ENCODE data around the gene SMARCAL1. TPM values are rescaled to one million over a fixed set of nuclear protein-coding genes. Genes with fewer than 3 reads are reported as not detected.

SMARCAL1 gene
- total and polyA plus RNA-seq, 9 of the 15 experiments (the other 6 are each of a cell fraction or from before 2014, with no cell fraction given): 8.2 to 27.9 (median 12.4) TPM

DNA sequence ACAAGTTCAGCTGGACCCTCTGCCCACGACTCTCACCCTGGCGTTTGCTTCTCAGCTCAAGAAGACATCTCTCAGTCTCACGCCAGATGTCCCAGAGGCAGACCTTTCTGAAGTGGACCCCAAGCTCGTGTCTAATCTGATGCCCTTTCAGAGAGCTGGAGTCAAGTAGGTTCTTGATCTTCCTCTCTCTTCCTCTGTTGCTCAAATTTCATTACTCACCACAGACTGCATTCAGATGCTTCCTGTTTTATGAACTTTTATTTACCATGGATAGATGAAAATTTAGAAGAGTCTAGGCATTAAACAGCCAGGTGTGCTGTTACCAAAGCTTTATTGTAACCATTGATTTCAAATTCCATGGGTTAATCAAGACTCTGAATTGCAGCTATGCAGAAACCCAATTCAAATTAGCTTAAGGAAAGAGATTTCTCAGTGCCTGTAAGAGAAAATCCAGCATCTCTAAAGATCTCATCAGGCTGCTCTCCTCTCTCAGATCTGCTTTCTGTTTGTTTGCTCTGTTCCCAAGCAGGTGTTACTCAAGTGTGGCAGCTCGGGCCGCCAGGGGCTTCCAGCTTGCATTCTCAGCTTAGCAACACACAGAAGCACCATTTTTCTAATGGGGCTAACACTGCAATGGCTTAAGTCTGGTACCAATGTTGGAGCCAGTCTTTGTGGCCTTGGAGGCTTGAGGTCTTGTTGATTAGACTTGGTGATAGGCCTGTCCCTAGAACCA, 16.5 kb downstream of the SMARCAL1 start (continued):
- TF ChIP-seq, protein P1, sequence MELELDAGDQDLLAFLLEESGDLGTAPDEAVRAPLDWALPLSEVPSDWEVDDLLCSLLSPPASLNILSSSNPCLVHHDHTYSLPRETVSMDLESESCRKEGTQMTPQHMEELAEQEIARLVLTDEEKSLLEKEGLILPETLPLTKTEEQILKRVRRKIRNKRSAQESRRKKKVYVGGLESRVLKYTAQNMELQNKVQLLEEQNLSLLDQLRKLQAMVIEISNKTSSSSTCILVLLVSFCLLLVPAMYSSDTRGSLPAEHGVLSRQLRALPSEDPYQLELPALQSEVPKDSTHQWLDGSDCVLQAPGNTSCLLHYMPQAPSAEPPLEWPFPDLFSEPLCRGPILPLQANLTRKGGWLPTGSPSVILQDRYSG (tag; conservative IDR thresholded peaks at IDR 0.05; ENCODE audit: low read depth): no peak
- TF ChIP-seq ZNF253 (CRISPR knock-in tag; conservative IDR thresholded peaks at IDR 0.05): no peak

DNA sequence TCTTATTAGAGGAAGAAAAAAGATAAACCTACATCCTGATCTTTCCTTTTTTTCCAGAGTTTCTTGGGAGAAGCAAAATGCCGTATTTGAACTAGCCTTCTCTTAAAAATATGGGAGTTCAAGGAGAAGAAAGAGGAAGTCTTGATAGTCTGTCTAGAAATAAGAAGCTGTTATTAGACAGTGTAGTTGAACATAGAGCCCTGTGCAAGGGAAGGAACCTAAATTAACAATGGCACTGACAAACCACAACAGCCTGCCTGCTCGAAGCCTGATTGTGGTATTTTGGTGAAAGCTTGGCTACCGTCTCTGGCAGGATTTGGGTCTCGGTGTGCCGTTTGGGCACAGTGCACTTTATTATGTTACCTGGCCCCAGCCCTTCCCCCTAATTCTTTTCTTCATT, 17.1 kb downstream of the SMARCAL1 start:
- FAIRE-seq (no peak), ATAC-seq (no peak), DNase-seq (ENCODE audit: extremely low read depth in 1 of 4, low spot score in 3 of 4) (no peak)
- 96% methylated on average over 5 of the region's 5 CpGs for WGBS (ENCODE audit: insufficient coverage, low coverage, missing lambda C conversion rate)
- intact Hi-C loops (cut with micrococcal nuclease): no loop called here
- no peak overlapping the region for H2AFZ ChIP-seq (ENCODE audit: low read depth, low read length)
- CTCF ChIA-PET (ENCODE audit: low intra/inter-chr PET ratio): no interaction called here
- no peaks in the 10 kb centered on the region for H3K9me1 ChIP-seq (ENCODE audit: control insufficient read depth, insufficient read depth, low read length)
- H3K27ac ChIP-seq (ENCODE audit: extremely low read depth, low read depth, low read length): no peak overlapping the region
- in situ Hi-C loops (cut with MboI): no loop called here
- BruUV-seq (replicated peaks): no TSS peak
- H3K4me2 ChIP-seq (ENCODE audit: insufficient read depth, low read length): no peak overlapping the region
- no peak overlapping the region for H3K4me3 ChIP-seq
- peaks cover 72% of the 10 kb centered on the region; the same call in 2 of the 3 replicates for H3K36me3 ChIP-seq (ENCODE audit: control insufficient read depth, insufficient read depth, low read length)
- H4K20me1 ChIP-seq (replicated peaks; ENCODE audit: control insufficient read depth, insufficient read depth, low read length): no peaks in the 10 kb centered on the region
- TF ChIP-seq HDAC8 (tag; IDR thresholded peaks at IDR 0.05) (no peak), KDM1A (IDR thresholded peaks at IDR 0.05) (no peak), PYGO2 (tag; IDR thresholded peaks at IDR 0.05) (no peak), MTF1 (CRISPR knock-in tag; IDR thresholded peaks at IDR 0.05; ENCODE audit: borderline replicate concordance) (no peak), BHLHE40 (IDR thresholded peaks at IDR 0.05; ENCODE audit: low read length) (no peak), SAFB2 (IDR thresholded peaks at IDR 0.05; ENCODE audit: borderline replicate concordance, low read depth, low read length, severe bottlenecking) (no peak)
- TF ChIP-seq, protein P2, sequence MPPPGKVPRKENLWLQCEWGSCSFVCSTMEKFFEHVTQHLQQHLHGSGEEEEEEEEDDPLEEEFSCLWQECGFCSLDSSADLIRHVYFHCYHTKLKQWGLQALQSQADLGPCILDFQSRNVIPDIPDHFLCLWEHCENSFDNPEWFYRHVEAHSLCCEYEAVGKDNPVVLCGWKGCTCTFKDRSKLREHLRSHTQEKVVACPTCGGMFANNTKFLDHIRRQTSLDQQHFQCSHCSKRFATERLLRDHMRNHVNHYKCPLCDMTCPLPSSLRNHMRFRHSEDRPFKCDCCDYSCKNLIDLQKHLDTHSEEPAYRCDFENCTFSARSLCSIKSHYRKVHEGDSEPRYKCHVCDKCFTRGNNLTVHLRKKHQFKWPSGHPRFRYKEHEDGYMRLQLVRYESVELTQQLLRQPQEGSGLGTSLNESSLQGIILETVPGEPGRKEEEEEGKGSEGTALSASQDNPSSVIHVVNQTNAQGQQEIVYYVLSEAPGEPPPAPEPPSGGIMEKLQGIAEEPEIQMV (tag; conservative IDR thresholded peaks at IDR 0.05; ENCODE audit: low read depth): no peak
- TF ChIP-seq, protein P3, sequence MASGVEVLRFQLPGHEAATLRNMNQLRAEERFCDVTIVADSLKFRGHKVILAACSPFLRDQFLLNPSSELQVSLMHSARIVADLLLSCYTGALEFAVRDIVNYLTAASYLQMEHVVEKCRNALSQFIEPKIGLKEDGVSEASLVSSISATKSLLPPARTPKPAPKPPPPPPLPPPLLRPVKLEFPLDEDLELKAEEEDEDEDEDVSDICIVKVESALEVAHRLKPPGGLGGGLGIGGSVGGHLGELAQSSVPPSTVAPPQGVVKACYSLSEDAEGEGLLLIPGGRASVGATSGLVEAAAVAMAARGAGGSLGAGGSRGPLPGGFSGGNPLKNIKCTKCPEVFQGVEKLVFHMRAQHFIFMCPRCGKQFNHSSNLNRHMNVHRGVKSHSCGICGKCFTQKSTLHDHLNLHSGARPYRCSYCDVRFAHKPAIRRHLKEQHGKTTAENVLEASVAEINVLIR (CRISPR knock-in tag; IDR thresholded peaks at IDR 0.05): no peak
- TF ChIP-seq, protein P4, sequence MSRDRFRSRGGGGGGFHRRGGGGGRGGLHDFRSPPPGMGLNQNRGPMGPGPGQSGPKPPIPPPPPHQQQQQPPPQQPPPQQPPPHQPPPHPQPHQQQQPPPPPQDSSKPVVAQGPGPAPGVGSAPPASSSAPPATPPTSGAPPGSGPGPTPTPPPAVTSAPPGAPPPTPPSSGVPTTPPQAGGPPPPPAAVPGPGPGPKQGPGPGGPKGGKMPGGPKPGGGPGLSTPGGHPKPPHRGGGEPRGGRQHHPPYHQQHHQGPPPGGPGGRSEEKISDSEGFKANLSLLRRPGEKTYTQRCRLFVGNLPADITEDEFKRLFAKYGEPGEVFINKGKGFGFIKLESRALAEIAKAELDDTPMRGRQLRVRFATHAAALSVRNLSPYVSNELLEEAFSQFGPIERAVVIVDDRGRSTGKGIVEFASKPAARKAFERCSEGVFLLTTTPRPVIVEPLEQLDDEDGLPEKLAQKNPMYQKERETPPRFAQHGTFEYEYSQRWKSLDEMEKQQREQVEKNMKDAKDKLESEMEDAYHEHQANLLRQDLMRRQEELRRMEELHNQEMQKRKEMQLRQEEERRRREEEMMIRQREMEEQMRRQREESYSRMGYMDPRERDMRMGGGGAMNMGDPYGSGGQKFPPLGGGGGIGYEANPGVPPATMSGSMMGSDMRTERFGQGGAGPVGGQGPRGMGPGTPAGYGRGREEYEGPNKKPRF (IDR thresholded peaks at IDR 0.05; ENCODE audit: low read depth, low read length): no peak
- TF ChIP-seq, protein P5, sequence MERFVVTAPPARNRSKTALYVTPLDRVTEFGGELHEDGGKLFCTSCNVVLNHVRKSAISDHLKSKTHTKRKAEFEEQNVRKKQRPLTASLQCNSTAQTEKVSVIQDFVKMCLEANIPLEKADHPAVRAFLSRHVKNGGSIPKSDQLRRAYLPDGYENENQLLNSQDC (CRISPR knock-in tag; IDR thresholded peaks at IDR 0.05): no peak
- H3K27me3 ChIP-seq (ENCODE audit: control insufficient read depth in 2 of 2, insufficient read depth in 2 of 2, low read length in 2 of 2): no peaks in the 10 kb centered on the region
- no peaks in the 10 kb centered on the region for H3K79me2 ChIP-seq (ENCODE audit: control insufficient read depth, insufficient read depth, low read length)
- no peaks in the 10 kb centered on the region for H3K4me1 ChIP-seq (replicated peaks in 1 of 2; ENCODE audit: control insufficient read depth in 2 of 2, insufficient read depth in 2 of 2, low read length in 2 of 2)
- POLR2A ChIA-PET: no interaction called here
- no peak overlapping the region for H3K9ac ChIP-seq (ENCODE audit: insufficient read depth in 1 of 2, low read depth in 2 of 2, low read length in 2 of 2)
- peaks cover 3% of the 10 kb centered on the region; the same call in 1 of the 2 replicates for H3K9me3 ChIP-seq (replicated peaks; ENCODE audit: control insufficient read depth, insufficient read depth, low read depth, low read length)

Measured in K562 (cell line).